ENCODE results near the gene JPH3.

Gene JPH3

DNA sequence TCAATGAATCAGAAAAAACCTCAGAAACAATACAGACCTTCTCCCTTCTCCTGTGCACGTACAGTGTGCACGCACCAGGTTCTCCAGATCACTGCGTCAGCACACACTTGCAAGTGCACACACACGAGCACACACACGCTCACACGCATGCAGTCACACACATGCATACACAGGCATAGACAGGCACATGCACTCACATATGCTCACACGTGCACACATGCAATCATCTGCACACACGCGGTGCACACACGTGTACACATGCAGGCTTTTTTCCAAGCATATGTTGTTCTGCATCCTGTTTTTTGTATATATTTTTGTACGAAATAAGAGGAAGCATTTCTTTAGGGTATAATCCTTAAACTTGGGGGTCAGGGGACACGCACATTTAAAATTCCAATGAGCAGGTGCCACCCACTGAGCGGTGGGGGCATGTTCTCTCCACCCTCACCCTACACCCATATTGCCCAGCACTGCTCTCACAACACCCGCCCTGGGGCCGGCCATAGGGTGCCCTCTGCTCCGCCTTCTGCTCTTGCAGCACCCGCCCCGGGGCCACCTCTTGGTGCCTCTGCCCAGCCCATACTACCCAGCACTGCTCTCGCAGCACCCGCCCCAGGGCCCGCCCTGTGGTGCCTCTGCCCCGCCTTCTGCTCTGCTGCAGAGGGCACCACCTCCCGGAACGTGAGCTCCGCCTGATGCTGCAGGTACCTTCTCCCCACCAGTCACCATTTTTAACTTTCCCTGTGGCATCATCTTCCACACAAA, 142.6 kb downstream of the JPH3 start:
- H3K36me3 ChIP-seq (ENCODE audit: control insufficient read depth, insufficient read depth, low read length): peaks cover 82% of the 10 kb centered on the region
- H3K9me3 ChIP-seq (ENCODE audit: control insufficient read depth, insufficient read depth, low read length): no peaks in the 10 kb centered on the region

DNA sequence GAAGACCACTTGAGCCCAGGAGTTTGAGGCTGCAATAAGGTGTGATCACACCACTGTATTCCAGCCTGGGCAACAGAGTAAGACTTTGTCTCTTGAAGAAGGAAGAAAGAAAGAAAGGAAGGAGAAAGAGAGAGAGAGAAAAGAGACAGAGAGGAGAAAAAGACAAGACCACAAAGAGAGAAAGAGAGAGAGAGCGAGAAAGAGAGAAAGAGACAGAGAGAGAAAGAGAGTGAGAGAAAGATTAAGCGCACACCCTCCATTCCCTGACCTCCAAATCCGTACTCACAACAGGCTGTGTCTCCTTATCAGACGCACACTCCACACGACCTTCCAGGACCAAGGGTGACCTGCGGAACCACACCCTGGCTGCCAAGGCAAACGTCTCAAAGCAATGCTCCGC, 143.9 kb downstream of the JPH3 start:
- Histone ChIP-seq H3K4me3 (ENCODE audit: low read depth, low read length) (no peak overlapping the region), H3K9me3 (ENCODE audit: control insufficient read depth, insufficient read depth, low read length) (no peaks in the 10 kb centered on the region), H3K27me3 (ENCODE audit: control insufficient read depth, insufficient read depth, low read length) (no peaks in the 10 kb centered on the region), H3K4me1 (ENCODE audit: control insufficient read depth, insufficient read depth, low read length) (no peaks in the 10 kb centered on the region), H3K9ac (ENCODE audit: low read depth, low read length) (no peak overlapping the region), H3K27ac (ENCODE audit: low read depth, low read length) (no peak overlapping the region), H3K36me3 (ENCODE audit: control insufficient read depth, insufficient read depth, low read length) (peaks cover 82% of the 10 kb centered on the region)

More for the DNA sequence above, 142.6 kb downstream of the JPH3 start:
- no peak overlapping the region for H3K9ac ChIP-seq (ENCODE audit: low read depth, low read length)
- no peak overlapping the region for H3K27ac ChIP-seq (ENCODE audit: low read depth, low read length)
- H3K27me3 ChIP-seq (ENCODE audit: control insufficient read depth, insufficient read depth, low read length): no peaks in the 10 kb centered on the region
- no peak overlapping the region for H3K4me3 ChIP-seq (ENCODE audit: low read depth, low read length)
- no peaks in the 10 kb centered on the region for H3K4me1 ChIP-seq (ENCODE audit: control insufficient read depth, insufficient read depth, low read length)
